Measurements from ENCODE around the gene CA9.

The CA9 gene

GRCh38 chr9:35665471-35665818 is 8.3 kb upstream of the CA9 start:
- Histone ChIP-seq H4K20me1 (ENCODE audit: insufficient read depth, low read length) (no peaks in the 10 kb centered on the region), H3K36me3 (ENCODE audit: insufficient read depth, low read length) (peaks cover 28% of the 10 kb centered on the region), H3K4me2 (ENCODE audit: insufficient read depth, low read length) (peak overlapping the region; percentile 78), H3K27ac (ENCODE audit: low read length) (peak overlapping the region; percentile 97), H3K9me3 (ENCODE audit: insufficient read depth, low read length, severe bottlenecking) (no peaks in the 10 kb centered on the region), H3K4me1 (ENCODE audit: insufficient read depth, low read length) (peaks cover 68% of the 10 kb centered on the region), H3K4me3 (ENCODE audit: low read depth in 1 of 2, low read length in 2 of 2) (peak overlapping the region; percentile 37 to 78; a peak in 3 of 4 replicates), H3K9ac (ENCODE audit: low read depth, low read length) (peak overlapping the region; percentile 78), H3K79me2 (ENCODE audit: insufficient read depth, low read length) (peaks cover 35% of the 10 kb centered on the region), H3K27me3 (ENCODE audit: insufficient read depth, low read length, poor library complexity) (no peaks in the 10 kb centered on the region), H2AFZ (ENCODE audit: low read depth, low read length) (peak overlapping the region; percentile 94)
- TF ChIP-seq EZH2 (IDR thresholded peaks at IDR 0.05; ENCODE audit: borderline replicate concordance, low read depth, low read length, severe bottlenecking) (no peak), CTCF (IDR thresholded peaks at IDR 0.05; ENCODE audit: borderline replicate concordance, extremely low read depth, low read length, poor library complexity, severe bottlenecking) (no peak)
- DNase-seq (no peak), ATAC-seq (ENCODE audit: insufficient read depth, low read depth) (no peak)

- peak overlapping the region in 1 of 2 experiments; percentile 78; a peak in 3 of 4 replicates for H3K4me3 ChIP-seq (ENCODE audit: low read depth in 1 of 2, low read length in 2 of 2)
- H2AFZ ChIP-seq (ENCODE audit: low read depth, low read length) = peak overlapping the region; percentile 15
- H3K27me3 ChIP-seq (ENCODE audit: insufficient read depth, low read length, poor library complexity) = no peaks in the 10 kb centered on the region
- no peak for ATAC-seq (ENCODE audit: insufficient read depth, low read depth)
- H3K79me2 ChIP-seq (ENCODE audit: insufficient read depth, low read length) = peaks cover 29% of the 10 kb centered on the region
- peak overlapping the region; percentile 78 for H3K4me2 ChIP-seq (ENCODE audit: insufficient read depth, low read length)
- H3K36me3 ChIP-seq (ENCODE audit: insufficient read depth, low read length) = peaks cover 22% of the 10 kb centered on the region
- no peak for DNase-seq
- H3K4me1 ChIP-seq (ENCODE audit: insufficient read depth, low read length) = peaks cover 62% of the 10 kb centered on the region
- H3K27ac ChIP-seq (ENCODE audit: low read length) = peak overlapping the region; percentile 97
- H3K9me3 ChIP-seq (ENCODE audit: insufficient read depth, low read length, severe bottlenecking) = no peaks in the 10 kb centered on the region
- H4K20me1 ChIP-seq (ENCODE audit: insufficient read depth, low read length) = no peaks in the 10 kb centered on the region
- TF ChIP-seq CTCF (IDR thresholded peaks at IDR 0.05; ENCODE audit: borderline replicate concordance, extremely low read depth, low read length, poor library complexity, severe bottlenecking) (no peak), EZH2 (IDR thresholded peaks at IDR 0.05; ENCODE audit: borderline replicate concordance, low read depth, low read length, severe bottlenecking) (no peak)
- peak overlapping the region; percentile 78 for H3K9ac ChIP-seq (ENCODE audit: low read depth, low read length)
Observed at GRCh38 chr9:35666045-35666444, 7.7 kb upstream of the CA9 start.

GRCh38 chr9:35666549-35666948 is 7.2 kb upstream of the CA9 start:
- no peaks in the 10 kb centered on the region for H3K9me3 ChIP-seq (ENCODE audit: insufficient read depth, low read length, severe bottlenecking)
- H3K9ac ChIP-seq (ENCODE audit: low read depth, low read length) = peak overlapping the region; percentile 78
- peaks cover 57% of the 10 kb centered on the region for H3K4me1 ChIP-seq (ENCODE audit: insufficient read depth, low read length)
- no peaks in the 10 kb centered on the region for H3K27me3 ChIP-seq (ENCODE audit: insufficient read depth, low read length, poor library complexity)
- TF ChIP-seq CTCF (IDR thresholded peaks at IDR 0.05; ENCODE audit: borderline replicate concordance, extremely low read depth, low read length, poor library complexity, severe bottlenecking) = no peak
- no peak for TF ChIP-seq EZH2 (IDR thresholded peaks at IDR 0.05; ENCODE audit: borderline replicate concordance, low read depth, low read length, severe bottlenecking)
- peak overlapping the region in 1 of 2 experiments; percentile 78; a peak in 2 of 4 replicates for H3K4me3 ChIP-seq (ENCODE audit: low read depth in 1 of 2, low read length in 2 of 2)
- peaks cover 19% of the 10 kb centered on the region for H3K36me3 ChIP-seq (ENCODE audit: insufficient read depth, low read length)
- peak overlapping the region; percentile 97 for H3K27ac ChIP-seq (ENCODE audit: low read length)
- peak overlapping the region; percentile 78 for H3K4me2 ChIP-seq (ENCODE audit: insufficient read depth, low read length)
- peaks cover 25% of the 10 kb centered on the region for H3K79me2 ChIP-seq (ENCODE audit: insufficient read depth, low read length)
- no peaks in the 10 kb centered on the region for H4K20me1 ChIP-seq (ENCODE audit: insufficient read depth, low read length)
- peak overlapping the region; percentile 15 for H2AFZ ChIP-seq (ENCODE audit: low read depth, low read length)
- DNase-seq (peak; percentile 26), ATAC-seq (ENCODE audit: insufficient read depth, low read depth) (no peak)

- H2AFZ ChIP-seq (ENCODE audit: low read depth, low read length) = no peak overlapping the region
- no peak overlapping the region for H3K9ac ChIP-seq (ENCODE audit: low read depth, low read length)
- TF ChIP-seq CTCF (IDR thresholded peaks at IDR 0.05; ENCODE audit: borderline replicate concordance, extremely low read depth, low read length, poor library complexity, severe bottlenecking) = no peak
- TF ChIP-seq EZH2 (IDR thresholded peaks at IDR 0.05; ENCODE audit: borderline replicate concordance, low read depth, low read length, severe bottlenecking) = no peak
- H3K4me1 ChIP-seq (ENCODE audit: insufficient read depth, low read length) = peaks cover 43% of the 10 kb centered on the region
- DNase-seq (no peak), ATAC-seq (ENCODE audit: insufficient read depth, low read depth) (no peak)
- H4K20me1 ChIP-seq (ENCODE audit: insufficient read depth, low read length) = no peaks in the 10 kb centered on the region
- no peak overlapping the region for H3K4me3 ChIP-seq (ENCODE audit: low read depth in 1 of 2, low read length in 2 of 2)
- H3K27ac ChIP-seq (ENCODE audit: low read length) = no peak overlapping the region
- H3K4me2 ChIP-seq (ENCODE audit: insufficient read depth, low read length) = no peak overlapping the region
- no peaks in the 10 kb centered on the region for H3K9me3 ChIP-seq (ENCODE audit: insufficient read depth, low read length, severe bottlenecking)
- peaks cover 6% of the 10 kb centered on the region for H3K36me3 ChIP-seq (ENCODE audit: insufficient read depth, low read length)
- H3K27me3 ChIP-seq (ENCODE audit: insufficient read depth, low read length, poor library complexity) = no peaks in the 10 kb centered on the region
- H3K79me2 ChIP-seq (ENCODE audit: insufficient read depth, low read length) = peaks cover 17% of the 10 kb centered on the region
Observed at GRCh38 chr9:35667939-35668338, 5.8 kb upstream of the CA9 start.
